IMR-90 (cell line): ENCODE results near the gene ALKAL2.

Experiments
- CTCF ChIP-seq: conservative IDR thresholded peaks from 2 replicates; pipeline ENCODE4 v1.5.1; 2012; ENCODE audit warnings: mild to moderate bottlenecking, low read depth, low read length, improper control_type of control experiment
- FOS ChIP-seq: fragments of 150-350 bp; IDR thresholded peaks from 2 replicates; pipeline ENCODE4 v1.6.1; 2016; ENCODE audit warnings: low read depth, low read length
- POLR2A ChIP-seq: IDR thresholded peaks from 2 replicates; pipeline ENCODE4 v1.6.1; 2012; ENCODE audit warnings: mild to moderate bottlenecking, low read depth, low read length

- no peak for TF ChIP-seq CTCF
- TF ChIP-seq POLR2A, result no peak
- TF ChIP-seq FOS, result no peak
These were observed 5.3 kb downstream of the ALKAL2 start for GRCh38 chr2:282371-283263.
